HG03432 (cell line): ENCODE results near the gene C12orf57.

Experiments used
- ATAC-seq: cut with Tn5 transposase; IDR thresholded peaks from one replicate; pipeline ENCODE4 v1.9.1; 2021; ENCODE audit warnings: mild to moderate bottlenecking, moderate library complexity; ENCODE audit not compliant: unreplicated experiment

Gene C12orf57

DNA sequence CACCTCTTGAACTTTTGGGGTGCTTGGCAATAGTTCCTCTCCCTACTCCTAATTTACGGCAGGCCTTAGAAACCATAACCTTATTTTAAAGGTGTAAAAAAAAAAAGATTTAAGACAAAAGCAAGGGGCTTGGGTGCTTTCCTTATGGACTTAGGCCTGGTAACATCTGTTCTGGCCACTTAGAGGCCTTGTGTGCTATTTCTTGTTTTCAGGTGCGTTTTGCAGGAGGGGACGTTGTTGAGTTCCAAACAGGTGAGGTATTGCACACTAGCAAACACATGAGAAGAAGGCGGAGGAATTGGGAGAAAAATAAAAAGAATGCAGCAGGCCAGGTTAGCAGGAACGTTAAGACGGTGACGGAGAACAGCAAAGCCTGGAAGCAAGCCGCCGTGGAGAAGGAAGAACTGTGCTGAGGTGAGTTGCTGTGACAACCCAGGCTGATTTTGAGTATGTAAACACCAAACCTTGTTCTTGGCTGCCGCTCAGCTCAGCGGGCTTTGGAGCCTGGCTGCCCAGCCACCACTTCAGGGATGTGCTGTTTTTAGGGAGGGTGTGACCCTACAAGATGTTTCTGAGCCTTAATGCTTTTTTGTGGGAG, 44.2 kb downstream of the C12orf57 start:
- no peak for ATAC-seq
